WTC11 (cell line): Measurements from ENCODE around the gene KIF26A.

Experiments
- MYBL2 ChIP-seq: sonication (generic); formaldehyde crosslinking; IDR thresholded peaks from 2 replicates; pipeline ENCODE4 v1.8.1; 2023; ENCODE audit warnings: mild to moderate bottlenecking, moderate library complexity, missing genetic modification reagents
- NR2C2 ChIP-seq: sonication (generic); formaldehyde crosslinking; IDR thresholded peaks from 2 replicates; pipeline ENCODE4 v1.8.0; 2022; ENCODE audit warnings: mild to moderate bottlenecking, missing genetic modification reagents
- RELA ChIP-seq: sonication (generic); formaldehyde crosslinking; IDR thresholded peaks from 2 replicates; pipeline ENCODE4 v1.8.1; 2022; ENCODE audit warnings: missing genetic modification reagents, mild to moderate bottlenecking, borderline replicate concordance
- TF ChIP-seq, protein P1 (sequence below): sonication (generic); formaldehyde crosslinking; IDR thresholded peaks from 2 replicates; pipeline ENCODE4 v1.8.1; 2023; ENCODE audit warnings: mild to moderate bottlenecking, missing genetic modification reagents, moderate library complexity
- TF ChIP-seq, protein P2 (sequence below): fragments of 200-600 bp; IDR thresholded peaks from 2 replicates; pipeline ENCODE4 v1.8.0; 2022; ENCODE audit warnings: antibody characterized with exemption

DNA sequence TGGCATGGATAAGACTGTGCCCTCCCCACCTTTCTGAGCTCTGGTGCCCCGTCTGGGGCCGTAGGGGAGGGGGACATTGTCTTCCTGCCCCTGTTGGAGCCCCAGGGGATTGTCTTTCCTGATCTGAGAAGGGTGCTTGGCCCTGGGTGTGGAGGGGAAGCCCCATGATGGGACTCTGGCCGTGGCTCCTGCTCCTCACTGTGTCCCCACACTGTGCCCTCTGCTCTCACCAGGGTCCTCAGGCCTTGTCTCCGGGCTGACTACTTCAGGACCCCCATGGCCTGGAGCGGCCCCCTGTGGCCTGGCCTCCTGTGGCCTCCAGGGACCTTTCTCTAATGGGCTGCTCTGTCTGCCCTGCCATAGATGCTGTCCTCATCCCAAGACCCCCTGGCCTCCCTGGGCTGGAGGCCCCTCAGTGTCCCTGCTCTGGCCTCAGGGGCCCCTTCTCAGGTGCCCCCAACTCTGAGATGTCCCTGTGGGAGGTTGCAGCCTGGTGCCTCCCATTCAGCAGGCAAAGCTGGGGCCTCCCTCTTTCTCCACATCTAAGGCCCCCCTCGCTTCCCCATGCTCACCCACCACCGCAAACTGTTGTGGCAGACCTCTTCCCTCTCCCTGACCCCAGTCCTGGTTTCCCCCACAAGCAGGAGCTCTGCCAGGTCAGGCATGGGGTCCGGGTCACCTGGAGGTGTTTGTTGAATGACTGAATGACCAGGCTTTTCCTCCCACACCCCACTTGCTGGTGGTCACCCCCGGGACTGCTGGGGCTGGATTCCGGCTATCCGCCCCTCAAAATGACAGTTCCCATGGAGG, 4.0 kb downstream of the KIF26A start:
- TF ChIP-seq RELA (CRISPR knock-in tag) (no peak), MYBL2 (CRISPR knock-in tag) (no peak), NR2C2 (CRISPR knock-in tag) (no peak)
- TF ChIP-seq, protein P1, sequence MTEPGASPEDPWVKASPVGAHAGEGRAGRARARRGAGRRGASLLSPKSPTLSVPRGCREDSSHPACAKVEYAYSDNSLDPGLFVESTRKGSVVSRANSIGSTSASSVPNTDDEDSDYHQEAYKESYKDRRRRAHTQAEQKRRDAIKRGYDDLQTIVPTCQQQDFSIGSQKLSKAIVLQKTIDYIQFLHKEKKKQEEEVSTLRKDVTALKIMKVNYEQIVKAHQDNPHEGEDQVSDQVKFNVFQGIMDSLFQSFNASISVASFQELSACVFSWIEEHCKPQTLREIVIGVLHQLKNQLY, result no peak
- TF ChIP-seq, protein P2, sequence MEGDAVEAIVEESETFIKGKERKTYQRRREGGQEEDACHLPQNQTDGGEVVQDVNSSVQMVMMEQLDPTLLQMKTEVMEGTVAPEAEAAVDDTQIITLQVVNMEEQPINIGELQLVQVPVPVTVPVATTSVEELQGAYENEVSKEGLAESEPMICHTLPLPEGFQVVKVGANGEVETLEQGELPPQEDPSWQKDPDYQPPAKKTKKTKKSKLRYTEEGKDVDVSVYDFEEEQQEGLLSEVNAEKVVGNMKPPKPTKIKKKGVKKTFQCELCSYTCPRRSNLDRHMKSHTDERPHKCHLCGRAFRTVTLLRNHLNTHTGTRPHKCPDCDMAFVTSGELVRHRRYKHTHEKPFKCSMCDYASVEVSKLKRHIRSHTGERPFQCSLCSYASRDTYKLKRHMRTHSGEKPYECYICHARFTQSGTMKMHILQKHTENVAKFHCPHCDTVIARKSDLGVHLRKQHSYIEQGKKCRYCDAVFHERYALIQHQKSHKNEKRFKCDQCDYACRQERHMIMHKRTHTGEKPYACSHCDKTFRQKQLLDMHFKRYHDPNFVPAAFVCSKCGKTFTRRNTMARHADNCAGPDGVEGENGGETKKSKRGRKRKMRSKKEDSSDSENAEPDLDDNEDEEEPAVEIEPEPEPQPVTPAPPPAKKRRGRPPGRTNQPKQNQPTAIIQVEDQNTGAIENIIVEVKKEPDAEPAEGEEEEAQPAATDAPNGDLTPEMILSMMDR, result no peak
